Hepatocyte (in vitro differentiated cells): ENCODE measurements around the gene SKAP1. TPM values are rescaled to one million over a fixed set of nuclear protein-coding genes. Genes with fewer than 3 reads are reported as not detected.

Experiments
- DNase-seq: peaks from one replicate; pipeline ENCODE4 v3.0.0-alpha.2; 2016; ENCODE audit warnings: low spot score
- H2AFZ ChIP-seq: fragments of 200-600 bp; sonication (generic); 2 replicates; pipeline ENCODE4 v1.6.0; 2016; ENCODE audit warnings: antibody characterized with exemption, mild to moderate bottlenecking
- H3K27ac ChIP-seq: fragments of 200-600 bp; sonication (generic); 2 replicates; pipeline ENCODE4 v1.5.1; 2016; ENCODE audit warnings: mild to moderate bottlenecking
- H3K27me3 ChIP-seq: fragments of 200-600 bp; sonication (generic); 2 replicates; pipeline ENCODE4 v1.6.1; 2016
- H3K36me3 ChIP-seq: fragments of 200-600 bp; sonication (generic); replicated peaks from 2 replicates; pipeline ENCODE4 v1.5.1; 2016; ENCODE audit warnings: low read depth; ENCODE audit not compliant: insufficient read depth
- H3K4me1 ChIP-seq: fragments of 200-600 bp; sonication (generic); 2 replicates; pipeline ENCODE4 v1.5.1; 2016; ENCODE audit warnings: mild to moderate bottlenecking, moderate library complexity; ENCODE audit not compliant: insufficient read depth
- H3K4me2 ChIP-seq: fragments of 200-600 bp; sonication (generic); 2 replicates; pipeline ENCODE4 v1.6.0; 2016
- H3K4me3 ChIP-seq: fragments of 200-600 bp; sonication (generic); 2 replicates; pipeline ENCODE4 v1.5.1; 2016; ENCODE audit warnings: mild to moderate bottlenecking
- H3K79me2 ChIP-seq: fragments of 200-600 bp; sonication (generic); 2 replicates; pipeline ENCODE4 v1.6.0; 2017; ENCODE audit warnings: mild to moderate bottlenecking
- H3K9me2 ChIP-seq: fragments of 200-600 bp; sonication (generic); replicated peaks from 2 replicates; pipeline ENCODE4 v1.6.0; 2017; ENCODE audit warnings: mild to moderate bottlenecking; ENCODE audit not compliant: insufficient read depth
- H3K9me3 ChIP-seq: fragments of 200-600 bp; sonication (generic); 2 replicates; pipeline ENCODE4 v1.5.1; 2016; ENCODE audit warnings: low read depth, mild to moderate bottlenecking
- H4K20me1 ChIP-seq: fragments of 200-600 bp; sonication (generic); 2 replicates; pipeline ENCODE4 v1.6.0; 2016; ENCODE audit warnings: mild to moderate bottlenecking; ENCODE audit not compliant: insufficient read depth, poor library complexity, severe bottlenecking
- CTCF ChIP-seq: fragments of 200-600 bp; sonication (generic); IDR thresholded peaks from 2 replicates; pipeline ENCODE4 v1.5.1; 2016; ENCODE audit warnings: antibody characterized with exemption, mild to moderate bottlenecking; ENCODE audit not compliant: poor library complexity
- EZH2 ChIP-seq: fragments of 200-600 bp; sonication (generic); IDR thresholded peaks from 2 replicates; pipeline ENCODE4 v1.6.1; 2016; ENCODE audit warnings: antibody characterized with exemption, mild to moderate bottlenecking, borderline replicate concordance
- EZH2phosphoT487 ChIP-seq: fragments of 200-600 bp; sonication (generic); IDR thresholded peaks from one replicate; pipeline ENCODE4 v1.6.1; 2018; ENCODE audit warnings: antibody characterized with exemption, mild to moderate bottlenecking, low read depth, moderate library complexity; ENCODE audit not compliant: unreplicated experiment, severe bottlenecking
- WGBS: methylation state at CpG from one replicate; pipeline ENCODE4 v1.1.6; 2016; ENCODE audit warnings: low lambda C conversion rate; ENCODE audit errors: missing lambda C conversion rate; 5-methylcytosine and 5-hydroxymethylcytosine counted together
- polyA plus RNA-seq: library from polyadenylated mRNA; unstranded; fragments of >200 nt; fragmentation: Nextera tagmentation; extraction: Ambion mirVana; gene quantifications from 2 replicates; pipeline ENCODE4 v1.2.1, GENCODE V29; 2016
- total RNA-seq: library from RNA; depleted of rRNA; stranded (reverse); fragments of >200 nt; gene quantifications from 2 replicates; pipeline ENCODE4 v1.2.3, GENCODE V29; 2014

SKAP1 gene
- total and polyA plus RNA-seq, 2 experiments from 2014 or later, result 1.4 to 3.0 TPM

DNA sequence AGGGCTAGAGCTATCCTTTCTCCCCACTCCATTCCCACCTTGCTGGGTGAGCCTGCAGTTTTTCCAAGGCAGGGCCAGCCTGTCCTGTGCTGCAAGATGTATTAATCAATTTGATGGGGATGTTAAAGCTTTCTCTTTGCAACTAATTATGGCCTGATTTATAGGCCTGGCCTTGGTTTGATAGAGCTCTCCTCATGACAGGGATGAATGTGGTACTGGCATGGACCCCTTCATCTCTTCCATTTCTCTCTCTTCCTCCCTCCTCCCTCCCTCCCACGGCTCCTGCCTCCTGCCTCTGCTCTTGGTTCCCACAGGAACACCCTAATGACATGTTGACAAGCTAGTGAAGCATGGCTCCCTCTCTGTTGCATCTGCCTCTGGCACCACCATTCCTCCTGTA is 47.2 kb upstream of the SKAP1 start:
- no peak overlapping the region for H3K4me2 ChIP-seq

GRCh38 chr17:48472411-48473281 is 42.6 kb upstream of the SKAP1 start:
- Histone ChIP-seq H3K36me3 (no peaks in the 10 kb centered on the region), H3K4me2 (no peak overlapping the region), H2AFZ (no peak overlapping the region), H3K9me3 (no peaks in the 10 kb centered on the region), H3K4me3 (no peak overlapping the region), H3K27me3 (no peaks in the 10 kb centered on the region), H4K20me1 (no peaks in the 10 kb centered on the region), H3K9me2 (no peaks in the 10 kb centered on the region), H3K4me1 (no peaks in the 10 kb centered on the region), H3K27ac (no peak overlapping the region), H3K79me2 (no peaks in the 10 kb centered on the region)
- TF ChIP-seq CTCF, result no peak
- TF ChIP-seq EZH2, result no peak
- TF ChIP-seq EZH2phosphoT487, result no peak
- DNase-seq, result no peak
- WGBS, result 44% methylated on average over 6 of the region's 6 CpGs

More for the DNA sequence above, 47.2 kb upstream of the SKAP1 start:
- H3K27me3 ChIP-seq, result no peaks in the 10 kb centered on the region
- TF ChIP-seq EZH2phosphoT487, result no peak
- no peak for TF ChIP-seq EZH2
- no peak for TF ChIP-seq CTCF
- H3K4me3 ChIP-seq, result no peak overlapping the region
- no peak overlapping the region for H2AFZ ChIP-seq
- no peaks in the 10 kb centered on the region for H3K79me2 ChIP-seq
- no peaks in the 10 kb centered on the region for H3K4me1 ChIP-seq
- no peaks in the 10 kb centered on the region for H3K36me3 ChIP-seq
- H3K27ac ChIP-seq, result no peak overlapping the region
- no peaks in the 10 kb centered on the region for H3K9me3 ChIP-seq
- H4K20me1 ChIP-seq, result no peaks in the 10 kb centered on the region
- H3K9me2 ChIP-seq, result no peaks in the 10 kb centered on the region
- 20% methylated on average over 1 of the region's 1 CpG for WGBS
- DNase-seq, result no peak

- TF ChIP-seq EZH2 (no peak), CTCF (no peak), EZH2phosphoT487 (no peak)
- H2AFZ ChIP-seq, result no peak overlapping the region
- H3K4me1 ChIP-seq, result no peaks in the 10 kb centered on the region
- H3K27me3 ChIP-seq, result no peaks in the 10 kb centered on the region
- no peaks in the 10 kb centered on the region for H3K9me2 ChIP-seq
- no peak for DNase-seq
- no peak overlapping the region for H3K4me2 ChIP-seq
- H3K79me2 ChIP-seq, result no peaks in the 10 kb centered on the region
- H3K36me3 ChIP-seq, result no peaks in the 10 kb centered on the region
- H3K4me3 ChIP-seq, result no peak overlapping the region
- 52% methylated on average over 8 of the region's 8 CpGs for WGBS
- H3K27ac ChIP-seq, result no peak overlapping the region
- no peaks in the 10 kb centered on the region for H3K9me3 ChIP-seq
- no peaks in the 10 kb centered on the region for H4K20me1 ChIP-seq
Observed at GRCh38 chr17:48471817-48472410, 41.9 kb upstream of the SKAP1 start.
